CD4-positive, alpha-beta T cell treated with Interleukin-15 for 1 hour (primary cell): ENCODE data around the gene BOD1L1.

Experiments used
- DNase-seq: peaks from one replicate; pipeline ENCODE4 v3.0.0-alpha.2; 2020

BOD1L1 gene

DNA sequence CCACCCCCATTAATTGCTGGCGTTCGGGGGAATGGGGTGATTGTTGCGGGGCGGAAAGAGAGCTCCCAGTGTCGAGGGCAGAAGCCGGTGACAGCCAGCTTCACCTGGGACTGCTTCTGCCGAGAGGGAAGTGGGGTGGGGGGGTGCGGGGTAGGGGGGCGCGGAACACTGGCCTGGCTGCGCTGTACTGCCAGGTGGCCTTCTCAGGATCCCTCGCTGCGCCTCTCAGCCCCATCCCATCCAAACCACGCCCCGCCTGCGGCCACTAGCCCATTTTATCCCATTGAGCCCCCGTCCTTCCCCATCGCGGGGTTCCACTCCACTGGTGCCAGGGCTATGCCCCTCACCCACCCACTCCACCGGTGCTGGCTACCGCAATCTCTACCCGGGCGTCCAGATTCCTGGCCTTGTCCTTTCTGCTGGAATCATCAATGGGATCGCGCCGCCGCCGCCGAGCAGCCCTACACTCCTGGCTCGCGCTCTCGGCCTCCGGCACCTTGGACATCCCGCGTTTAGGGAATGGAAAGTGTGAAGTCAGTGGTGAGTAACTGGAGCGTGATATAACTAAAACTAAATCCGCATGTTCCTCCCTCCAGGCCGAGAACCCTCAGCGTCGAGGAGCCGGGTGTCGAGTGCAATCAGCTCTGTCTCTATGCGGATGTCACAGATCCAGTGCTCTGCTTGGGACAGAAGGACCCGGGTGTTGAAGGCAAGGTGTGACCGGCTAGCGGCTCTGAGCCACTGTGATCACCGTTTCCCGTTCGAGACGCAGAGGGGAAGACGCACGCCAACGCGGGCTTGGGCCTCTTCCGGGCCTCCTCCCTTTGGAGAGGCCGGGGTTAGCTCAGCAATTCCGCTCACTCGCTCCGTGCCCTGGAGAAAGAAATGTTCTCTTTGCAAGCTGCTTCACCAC, 103.7 kb downstream of the BOD1L1 start:
- no peak for DNase-seq

DNA sequence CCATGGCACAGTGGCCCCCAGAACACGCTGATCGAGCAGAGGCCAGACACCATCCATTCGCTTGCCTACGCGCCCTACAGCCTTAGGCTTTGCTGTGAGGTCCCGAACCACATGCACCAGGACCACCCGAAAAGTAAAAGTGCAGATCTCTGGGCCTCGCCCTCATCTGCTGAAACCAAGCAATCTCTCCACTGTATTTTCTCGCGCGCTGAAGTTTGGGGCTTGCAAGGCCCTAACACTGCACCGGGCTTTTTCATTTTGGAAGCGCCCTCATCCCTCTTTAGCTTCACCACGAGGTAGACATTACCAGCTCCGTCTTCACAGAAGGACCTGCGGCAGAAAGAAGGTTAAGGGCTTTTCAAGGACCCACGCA, 104.4 kb downstream of the BOD1L1 start:
- no peak for DNase-seq

DNA sequence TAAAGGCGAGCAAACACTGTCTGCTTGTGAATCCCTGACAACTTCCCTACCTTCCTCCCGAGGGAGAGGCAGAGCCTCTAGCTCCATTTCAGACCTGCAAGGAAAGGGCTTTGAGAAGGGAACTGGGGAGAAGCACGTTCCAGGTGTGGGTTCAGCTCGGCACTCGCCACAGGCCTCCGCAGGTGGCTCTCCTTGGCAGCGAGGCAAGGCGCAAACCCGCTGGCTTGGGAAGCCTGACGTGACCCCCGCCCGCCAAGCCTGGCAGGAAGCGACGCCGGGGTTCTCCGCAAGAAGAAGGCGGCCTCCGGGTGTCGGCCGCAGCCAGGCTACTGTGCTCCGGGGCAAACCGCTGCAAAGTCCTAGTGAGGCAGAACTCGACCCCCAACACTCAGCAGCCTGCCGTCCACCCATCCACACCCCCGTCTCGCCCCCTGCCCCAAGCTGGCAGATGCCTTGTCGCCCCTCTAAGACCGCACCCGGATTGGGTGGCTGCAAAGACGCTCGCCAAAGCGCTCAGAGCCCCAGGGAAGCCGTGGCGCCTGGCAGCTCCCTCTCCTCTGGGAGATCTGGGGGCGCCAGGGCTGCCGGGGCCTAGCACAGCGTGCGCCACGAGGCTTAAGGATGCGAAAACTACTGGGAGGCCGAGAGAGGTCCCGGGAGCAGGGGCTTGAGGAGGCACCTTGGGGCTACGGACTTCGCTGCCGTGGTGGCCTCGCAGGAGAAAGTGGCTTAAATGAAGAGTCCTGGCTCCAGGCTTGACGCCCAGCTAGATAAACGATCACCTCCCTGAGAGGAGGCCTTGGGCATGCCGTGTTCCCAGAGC, 105.0 kb downstream of the BOD1L1 start:
- DNase-seq: no peak

DNA sequence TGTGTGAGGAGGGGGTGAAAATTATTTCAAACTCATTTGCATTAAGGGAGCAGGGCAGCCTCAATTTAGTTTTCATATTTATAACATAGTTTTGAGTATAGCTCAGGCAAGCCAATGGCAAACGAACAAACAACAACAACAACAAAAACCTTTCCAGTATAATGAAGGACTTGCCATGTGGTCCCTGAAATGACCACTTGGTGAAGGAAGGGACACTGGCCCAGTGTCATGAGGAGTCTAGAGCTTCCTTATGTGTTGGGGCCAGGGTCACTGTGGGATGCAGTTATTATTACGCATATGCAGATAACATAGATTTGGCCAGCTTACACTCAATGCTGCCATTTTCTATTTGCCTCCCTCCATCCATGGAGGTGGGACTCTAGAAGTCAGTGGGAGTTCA, 106.5 kb downstream of the BOD1L1 start:
- no peak for DNase-seq
